Measurements from ENCODE around the gene PTPRE. TPM values are rescaled to one million over a fixed set of nuclear protein-coding genes. Genes with fewer than 3 reads are reported as not detected.

The PTPRE gene
- total RNA-seq, 1 experiment from 2014 or later, result 0.70 TPM

DNA sequence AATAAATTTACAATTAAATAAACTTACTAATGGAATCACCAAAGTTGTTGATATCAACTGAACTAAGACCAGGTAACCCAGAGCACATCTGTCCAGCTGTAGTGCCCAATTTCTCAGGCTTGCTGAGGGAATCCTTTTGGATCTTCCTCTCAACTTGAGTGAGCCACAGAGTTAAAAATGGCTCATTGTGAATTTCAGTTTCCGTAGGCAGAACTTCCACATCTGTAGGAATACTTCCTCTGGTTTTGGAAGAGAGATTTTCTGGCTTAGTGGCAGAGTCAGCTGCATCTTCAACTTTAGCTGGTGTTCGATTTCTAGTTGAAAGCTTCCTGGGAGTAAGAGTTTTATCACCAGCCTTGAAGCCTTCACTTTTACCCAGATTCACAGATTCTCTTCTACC, 208.0 kb downstream of the PTPRE start:
- no peak overlapping the region for H3K23ac ChIP-seq (ENCODE audit: insufficient read length, low read depth, low read length)
- H3K27ac ChIP-seq (ENCODE audit: insufficient read length, low read depth, low read length), result no peak overlapping the region
- Mint-ChIP-seq H3K36me3 (ENCODE audit: insufficient read depth in 1 of 3, low read depth in 3 of 3) (peaks cover 50 to 80% (median 76%) of the 10 kb centered on the region in 3 experiments), H3K4me3 (no peak overlapping the region), H3K27ac (no peak overlapping the region), H3K27me3 (ENCODE audit: low read depth) (no peaks in the 10 kb centered on the region), H3K4me1 (no peaks in the 10 kb centered on the region), H3K9me3 (no peaks in the 10 kb centered on the region)
- no peaks in the 10 kb centered on the region for H3K23me2 ChIP-seq (ENCODE audit: insufficient read length, low read depth, low read length, poor library complexity, severe bottlenecking)
- no peak overlapping the region for H2BK12ac ChIP-seq (ENCODE audit: insufficient read length, low read depth, low read length)
- WGBS (ENCODE audit: extremely low coverage, insufficient read length, low lambda C conversion rate), result no CpG with 5 or more reads among the region's 2 CpGs
- no peak overlapping the region for H2AFZ ChIP-seq (ENCODE audit: low read length)
- H4K5ac ChIP-seq (ENCODE audit: insufficient read length, low read depth, low read length), result no peak overlapping the region
- no peaks in the 10 kb centered on the region for H3K9me3 ChIP-seq (ENCODE audit: control insufficient read depth, low read depth, low read length)
- TF ChIP-seq CTCF (conservative IDR thresholded peaks at IDR 0.05), result no peak
- H3K56ac ChIP-seq (ENCODE audit: insufficient read length, low read depth, low read length), result no peak overlapping the region
- H3K79me2 ChIP-seq (ENCODE audit: insufficient read depth, low read length), result no peaks in the 10 kb centered on the region
- no peak overlapping the region for H3K4ac ChIP-seq (ENCODE audit: low read depth, low read length)
- H2BK5ac ChIP-seq (ENCODE audit: insufficient read length, low read length), result no peak overlapping the region
- H4K91ac ChIP-seq (ENCODE audit: insufficient read length, low read depth, low read length), result no peak overlapping the region
- no peak overlapping the region for H3K4me2 ChIP-seq (ENCODE audit: insufficient read depth, insufficient read length, low read length)
- H3K79me1 ChIP-seq (ENCODE audit: insufficient read depth, low read depth, low read length, poor library complexity, severe bottlenecking), result no peaks in the 10 kb centered on the region
- no peak overlapping the region for H4K8ac ChIP-seq (replicated peaks; ENCODE audit: insufficient read length, low read depth, low read length)
- no peak overlapping the region for H2AK5ac ChIP-seq (ENCODE audit: insufficient read length, low read length)
- no peak overlapping the region for H2BK20ac ChIP-seq (ENCODE audit: low read depth, low read length, poor library complexity, severe bottlenecking)
- H3K18ac ChIP-seq (ENCODE audit: insufficient read length, low read depth, low read length), result no peak overlapping the region
- no peak overlapping the region for H2BK15ac ChIP-seq (ENCODE audit: low read depth, low read length)
- DNase-seq, result no peak
- no peak overlapping the region for H3K14ac ChIP-seq (ENCODE audit: insufficient read depth, low read length)
- no peaks in the 10 kb centered on the region for H3K4me1 ChIP-seq (ENCODE audit: insufficient read depth, low read length)
- no peaks in the 10 kb centered on the region for H4K20me1 ChIP-seq (ENCODE audit: control insufficient read depth, insufficient read depth, insufficient read length)
- H3K27me3 ChIP-seq (ENCODE audit: insufficient read depth, low read length), result no peaks in the 10 kb centered on the region
- H2BK120ac ChIP-seq (ENCODE audit: low read depth, low read length, poor library complexity, severe bottlenecking), result no peak overlapping the region
- no peak overlapping the region for H3K9ac ChIP-seq (ENCODE audit: extremely low read depth, insufficient read length, low read length)
- no peak overlapping the region for H3T11ph ChIP-seq (ENCODE audit: low read length)

All from H9 (cell line).